H9 (cell line): Measurements from ENCODE around the gene PHACTR1. TPM values are rescaled to one million over a fixed set of nuclear protein-coding genes. Genes with fewer than 3 reads are reported as not detected.
"Not testable (repeated sequence)": the region's sequence is repeated elsewhere in the genome, so short reads cannot be mapped to it uniquely, and the experiment has no call there.

Source experiments
- DNase-seq: peaks from one replicate; pipeline ENCODE4 v3.0.0-alpha.2; 2017
- H2AFZ ChIP-seq: one replicate; pipeline ENCODE4 v1.6.1; 2013; ENCODE audit warnings: mild to moderate bottlenecking, low read length, control low read depth, moderate library complexity
- H2AK5ac ChIP-seq: 2 replicates; pipeline ENCODE4 v1.6.1; 2013; ENCODE audit warnings: low read length, control low read depth, mixed read lengths; ENCODE audit not compliant: insufficient read length
- H2BK120ac ChIP-seq: one replicate; pipeline ENCODE4 v1.6.1; 2013; ENCODE audit warnings: low read depth, mild to moderate bottlenecking, low read length, control low read depth, inconsistent platforms; ENCODE audit not compliant: poor library complexity, severe bottlenecking
- H2BK12ac ChIP-seq: 2 replicates; pipeline ENCODE4 v1.6.1; 2013; ENCODE audit warnings: low read length, control low read depth, mixed read lengths, low read depth; ENCODE audit not compliant: insufficient read length
- H2BK15ac ChIP-seq: 2 replicates; pipeline ENCODE4 v1.6.1; 2013; ENCODE audit warnings: low read depth, low read length, control low read depth
- H2BK20ac ChIP-seq: one replicate; pipeline ENCODE4 v1.6.1; 2013; ENCODE audit warnings: low read depth, mild to moderate bottlenecking, low read length, control low read depth, inconsistent platforms; ENCODE audit not compliant: poor library complexity, severe bottlenecking
- H2BK5ac ChIP-seq: 2 replicates; pipeline ENCODE4 v1.6.1; 2013; ENCODE audit warnings: low read length, control low read depth, mixed read lengths; ENCODE audit not compliant: insufficient read length
- H3K14ac ChIP-seq: 2 replicates; pipeline ENCODE4 v1.6.1; 2013; ENCODE audit warnings: low read length, control low read depth; ENCODE audit not compliant: insufficient read depth
- H3K18ac ChIP-seq: 2 replicates; pipeline ENCODE4 v1.6.1; 2013; ENCODE audit warnings: low read depth, mild to moderate bottlenecking, mixed read lengths, low read length, control low read depth; ENCODE audit not compliant: insufficient read length
- H3K23ac ChIP-seq: 2 replicates; pipeline ENCODE4 v1.6.1; 2013; ENCODE audit warnings: low read length, control low read depth, mixed read lengths, low read depth; ENCODE audit not compliant: insufficient read length
- H3K23me2 ChIP-seq: 2 replicates; pipeline ENCODE4 v1.6.1; 2013; ENCODE audit warnings: low read depth, mild to moderate bottlenecking, mixed read lengths, low read length, control low read depth; ENCODE audit not compliant: insufficient read length, poor library complexity, severe bottlenecking
- H3K27ac ChIP-seq: 2 replicates; pipeline ENCODE4 v1.5.1; 2013; ENCODE audit warnings: low read length, control low read depth, mixed read lengths, low read depth; ENCODE audit not compliant: insufficient read length
- H3K27me3 ChIP-seq: 2 replicates; pipeline ENCODE4 v1.6.1; 2013; ENCODE audit warnings: low read length, control low read depth, inconsistent platforms; ENCODE audit not compliant: insufficient read depth
- H3K4ac ChIP-seq: 2 replicates; pipeline ENCODE4 v1.6.1; 2013; ENCODE audit warnings: low read depth, mild to moderate bottlenecking, control low read depth, inconsistent platforms, low read length, moderate library complexity
- H3K4me1 ChIP-seq: 2 replicates; pipeline ENCODE4 v1.6.1; 2013; ENCODE audit warnings: low read length, control low read depth, inconsistent platforms; ENCODE audit not compliant: insufficient read depth
- H3K4me2 ChIP-seq: 2 replicates; pipeline ENCODE4 v1.6.1; 2013; ENCODE audit warnings: low read length, control low read depth, mixed read lengths; ENCODE audit not compliant: insufficient read length, insufficient read depth
- H3K56ac ChIP-seq: 2 replicates; pipeline ENCODE4 v1.6.1; 2013; ENCODE audit warnings: low read depth, mild to moderate bottlenecking, mixed read lengths, low read length, control low read depth; ENCODE audit not compliant: insufficient read length
- H3K79me1 ChIP-seq: 2 replicates; pipeline ENCODE4 v1.6.1; 2013; ENCODE audit warnings: low read depth, mild to moderate bottlenecking, moderate library complexity, low read length, control low read depth, inconsistent platforms; ENCODE audit not compliant: insufficient read depth, poor library complexity, severe bottlenecking
- H3K79me2 ChIP-seq: 2 replicates; pipeline ENCODE4 v1.6.1; 2013; ENCODE audit warnings: low read length, control low read depth, inconsistent platforms; ENCODE audit not compliant: insufficient read depth
- H3K9ac ChIP-seq: 2 replicates; pipeline ENCODE4 v1.6.1; 2013; ENCODE audit warnings: low read length, control low read depth, mixed read lengths; ENCODE audit not compliant: insufficient read length; ENCODE audit errors: extremely low read depth
- H3K9me3 ChIP-seq: one replicate; pipeline ENCODE4 v1.6.1; 2013; ENCODE audit warnings: low read depth, low read length, inconsistent platforms; ENCODE audit not compliant: control insufficient read depth
- H3T11ph ChIP-seq: one replicate; pipeline ENCODE4 v1.6.1; 2013; ENCODE audit warnings: mild to moderate bottlenecking, low read length, control low read depth, inconsistent platforms
- H4K20me1 ChIP-seq: one replicate; pipeline ENCODE4 v1.6.1; 2013; ENCODE audit not compliant: control insufficient read depth, insufficient read length, insufficient read depth
- H4K5ac ChIP-seq: 2 replicates; pipeline ENCODE4 v1.6.1; 2013; ENCODE audit warnings: low read depth, mild to moderate bottlenecking, mixed read lengths, low read length, control low read depth; ENCODE audit not compliant: insufficient read length
- H4K8ac ChIP-seq: replicated peaks from 2 replicates; pipeline ENCODE4 v1.6.1; 2013; ENCODE audit warnings: low read length, control low read depth, mixed read lengths, low read depth; ENCODE audit not compliant: insufficient read length
- H4K91ac ChIP-seq: 2 replicates; pipeline ENCODE4 v1.6.1; 2013; ENCODE audit warnings: low read depth, mild to moderate bottlenecking, moderate library complexity, mixed read lengths, low read length, control low read depth; ENCODE audit not compliant: insufficient read length
- H3K27ac Mint-ChIP-seq, 3 experiments: 2 replicates in 2 of 3; 3 replicates in 1 of 3; pipeline ENCODE4 v1.8.0; 2020 to 2021; ENCODE audit warnings: mixed read lengths in 3 of 3, mild to moderate bottlenecking in 1 of 3, moderate library complexity in 1 of 3
- H3K27me3 Mint-ChIP-seq: 2 replicates; pipeline ENCODE4 v1.8.0; 2021; ENCODE audit warnings: low read depth, mild to moderate bottlenecking, moderate library complexity, mixed read lengths
- H3K36me3 Mint-ChIP-seq, 3 experiments: 2 replicates in 2 of 3; 3 replicates in 1 of 3; pipeline ENCODE4 v1.8.0; 2020 to 2021; ENCODE audit warnings: low read depth in 3 of 3, mixed read lengths in 3 of 3; ENCODE audit not compliant: insufficient read depth in 1 of 3
- H3K4me1 Mint-ChIP-seq, 2 experiments: 2 replicates each; pipeline ENCODE4 v1.8.0; 2020; ENCODE audit warnings: mixed read lengths in 2 of 2
- H3K4me3 Mint-ChIP-seq, 2 experiments: 2 replicates in 1 of 2; 3 replicates in 1 of 2; pipeline ENCODE4 v1.8.0; 2020 to 2021; ENCODE audit warnings: mild to moderate bottlenecking in 2 of 2, mixed read lengths in 2 of 2, moderate library complexity in 1 of 2
- H3K9me3 Mint-ChIP-seq, 2 experiments: 2 replicates in 1 of 2; 3 replicates in 1 of 2; pipeline ENCODE4 v1.8.0; 2020; ENCODE audit warnings: mild to moderate bottlenecking in 2 of 2, mixed read lengths in 2 of 2, moderate library complexity in 1 of 2
- CTCF ChIP-seq: fragments of 200-600 bp; sonication (generic); conservative IDR thresholded peaks from 3 replicates; pipeline ENCODE4 v1.8.0; 2021; ENCODE audit warnings: antibody characterized with exemption, mild to moderate bottlenecking
- WGBS: extraction: QIAGEN DNeasy Blood & Tissue Kit; methylation state at CpG from one replicate; pipeline ENCODE4 v1.1.7; 2013; ENCODE audit warnings: missing lambda C conversion rate, low lambda C conversion rate, mixed read lengths; ENCODE audit not compliant: insufficient read length; ENCODE audit errors: extremely low coverage; 5-methylcytosine and 5-hydroxymethylcytosine counted together
- total RNA-seq: library from RNA; stranded (reverse); gene quantifications from 2 replicates; pipeline ENCODE4 v1.2.1, GENCODE V29; 2021

PHACTR1 gene
- total RNA-seq, 1 experiment from 2014 or later = 15.9 TPM

GRCh38 chr6:13131935-13132661 is 415.5 kb downstream of the PHACTR1 start:
- H3K23ac ChIP-seq = no peak overlapping the region
- H3K27me3 Mint-ChIP-seq = no peaks in the 10 kb centered on the region; the same call in 1 of the 2 replicates
- H3K4me3 Mint-ChIP-seq = no peak overlapping the region
- H4K5ac ChIP-seq = no peak overlapping the region
- H3T11ph ChIP-seq = no peak overlapping the region
- peaks cover 21 to 25% of the 10 kb centered on the region in 2 experiments for H3K4me1 Mint-ChIP-seq
- H3K9me3 Mint-ChIP-seq = peaks cover 7 to 16% of the 10 kb centered on the region in 2 experiments; a peak in 4 of 5 replicates
- H3K36me3 Mint-ChIP-seq = peaks cover 0 to 12% (median 7%) of the 10 kb centered on the region in 3 experiments; a peak in 4 of 7 replicates
- H3K56ac ChIP-seq = no peak overlapping the region
- H3K23me2 ChIP-seq = no peaks in the 10 kb centered on the region
- no peak overlapping the region for H4K91ac ChIP-seq
- H2BK20ac ChIP-seq = no peak overlapping the region
- H4K20me1 ChIP-seq = no peaks in the 10 kb centered on the region
- H3K14ac ChIP-seq = no peak overlapping the region
- no peaks in the 10 kb centered on the region for H3K79me1 ChIP-seq
- WGBS = no CpG with 5 or more reads among the region's 4 CpGs
- no peak overlapping the region for H2BK120ac ChIP-seq
- H3K18ac ChIP-seq = no peak overlapping the region
- no peaks in the 10 kb centered on the region for H3K9me3 ChIP-seq
- H2AK5ac ChIP-seq = no peak overlapping the region
- no peak overlapping the region for H2BK12ac ChIP-seq
- no peak overlapping the region for H2BK5ac ChIP-seq
- no peaks in the 10 kb centered on the region for H3K4me1 ChIP-seq
- no peaks in the 10 kb centered on the region for H3K79me2 ChIP-seq
- no peak overlapping the region for H3K4me2 ChIP-seq
- no peak overlapping the region for H2AFZ ChIP-seq
- no peak overlapping the region for H3K4ac ChIP-seq
- H3K9ac ChIP-seq = no peak overlapping the region
- no peak overlapping the region for H4K8ac ChIP-seq
- no peak for TF ChIP-seq CTCF
- no peak overlapping the region for H2BK15ac ChIP-seq
- no peak for DNase-seq
- H3K27ac Mint-ChIP-seq = no peak overlapping the region
- no peak overlapping the region for H3K27ac ChIP-seq
- H3K27me3 ChIP-seq = no peaks in the 10 kb centered on the region

GRCh38 chr6:13133894-13134293 is 417.3 kb downstream of the PHACTR1 start:
- not testable (repeated sequence) for H3K79me2 ChIP-seq, H4K5ac ChIP-seq, H2BK120ac ChIP-seq, H2BK5ac ChIP-seq, H2BK12ac ChIP-seq, H3K27ac ChIP-seq, H2AFZ ChIP-seq, H4K20me1 ChIP-seq, H3K79me1 ChIP-seq, H3K56ac ChIP-seq, H3K4me3 Mint-ChIP-seq, H3K18ac ChIP-seq, H3K4ac ChIP-seq, H4K8ac ChIP-seq, H4K91ac ChIP-seq, H2AK5ac ChIP-seq, H3K9ac ChIP-seq, H3K27ac Mint-ChIP-seq, H3K9me3 ChIP-seq, H3T11ph ChIP-seq, H3K27me3 ChIP-seq, H3K14ac ChIP-seq, DNase-seq, H2BK15ac ChIP-seq, H3K23ac ChIP-seq, H3K23me2 ChIP-seq, H3K4me2 ChIP-seq, H3K4me1 ChIP-seq, H2BK20ac ChIP-seq, H3K27me3 Mint-ChIP-seq
- no CpG with 5 or more reads among the region's 32 CpGs for WGBS
- Mint-ChIP-seq H3K4me1 (peaks cover 32 to 36% of the 10 kb centered on the region in 2 experiments), H3K36me3 (peaks cover 0 to 12% (median 7%) of the 10 kb centered on the region in 3 experiments; a peak in 4 of 7 replicates), H3K9me3 (peaks cover 7 to 16% of the 10 kb centered on the region in 2 experiments; a peak in 4 of 5 replicates)
